H1 (cell line): Measurements from ENCODE around the gene CMKLR1. TPM values are rescaled to one million over a fixed set of nuclear protein-coding genes. Genes with fewer than 3 reads are reported as not detected.

Experiments
- BACH1 ChIP-seq: IDR thresholded peaks from 2 replicates; pipeline ENCODE4 v1.6.1; 2012; ENCODE audit warnings: low read length, improper control_type of control experiment
- CTBP2 ChIP-seq: IDR thresholded peaks from 2 replicates; pipeline ENCODE4 v1.7.0; 2011; ENCODE audit warnings: borderline replicate concordance, mild to moderate bottlenecking, moderate library complexity, mixed read lengths, low read length; ENCODE audit not compliant: insufficient read depth, insufficient read length
- EZH2 ChIP-seq: fragments of 200-600 bp; sonication (generic); IDR thresholded peaks from 2 replicates; pipeline ENCODE4 v1.7.1; 2012; ENCODE audit warnings: low read depth, mild to moderate bottlenecking, moderate library complexity, low read length, inconsistent platforms; ENCODE audit not compliant: severe bottlenecking
- GABPA ChIP-seq: IDR thresholded peaks from 2 replicates; pipeline ENCODE4 v1.6.1; 2011; ENCODE audit warnings: mild to moderate bottlenecking, low read length, moderate library complexity, borderline replicate concordance; ENCODE audit not compliant: insufficient read depth
- POU5F1 ChIP-seq: IDR thresholded peaks from 2 replicates; pipeline ENCODE4 v1.6.1; 2011; ENCODE audit warnings: low read depth, mild to moderate bottlenecking, low read length, moderate library complexity
- TAF1 ChIP-seq: IDR thresholded peaks from 2 replicates; pipeline ENCODE4 v1.6.1; 2011; ENCODE audit warnings: mild to moderate bottlenecking, low read depth, low read length
- TBP ChIP-seq: IDR thresholded peaks from 2 replicates; pipeline ENCODE4 v1.6.1; 2011; ENCODE audit warnings: low read depth, low read length, improper control_type of control experiment
- polyA plus RNA-seq, 7 experiments: library from polyadenylated mRNA; depleted of rRNA in 3 of 7; stranded (reverse) in 5 of 7; unstranded in 2 of 7; fragments of >200 nt in 5 of 7; fragments of 200-250 nt in 2 of 7; gene quantifications; 1 replicate in 5 of 7; 2 replicates in 1 of 7; 4 replicates in 1 of 7; pipeline versions ENCODE4 v1.2.1 to v1.2.3, GENCODE V29; 2011 to 2013; ENCODE audit warnings: missing spikeins in 2 of 7, mixed read lengths in 2 of 7
- total RNA-seq: library from RNA; stranded (reverse); fragmentation: NEBNext Ultra II Directional; extraction: Animal tissue kit (Norgen Biotek cat#: 25700); gene quantifications from 2 replicates; pipeline ENCODE4 v1.2.1, GENCODE V29; 2021

Gene CMKLR1
- total and polyA plus RNA-seq, 2 of the 8 experiments (the other 6 are each of a cell fraction or from before 2014, with no cell fraction given): 2.1 to 2.8 TPM

DNA sequence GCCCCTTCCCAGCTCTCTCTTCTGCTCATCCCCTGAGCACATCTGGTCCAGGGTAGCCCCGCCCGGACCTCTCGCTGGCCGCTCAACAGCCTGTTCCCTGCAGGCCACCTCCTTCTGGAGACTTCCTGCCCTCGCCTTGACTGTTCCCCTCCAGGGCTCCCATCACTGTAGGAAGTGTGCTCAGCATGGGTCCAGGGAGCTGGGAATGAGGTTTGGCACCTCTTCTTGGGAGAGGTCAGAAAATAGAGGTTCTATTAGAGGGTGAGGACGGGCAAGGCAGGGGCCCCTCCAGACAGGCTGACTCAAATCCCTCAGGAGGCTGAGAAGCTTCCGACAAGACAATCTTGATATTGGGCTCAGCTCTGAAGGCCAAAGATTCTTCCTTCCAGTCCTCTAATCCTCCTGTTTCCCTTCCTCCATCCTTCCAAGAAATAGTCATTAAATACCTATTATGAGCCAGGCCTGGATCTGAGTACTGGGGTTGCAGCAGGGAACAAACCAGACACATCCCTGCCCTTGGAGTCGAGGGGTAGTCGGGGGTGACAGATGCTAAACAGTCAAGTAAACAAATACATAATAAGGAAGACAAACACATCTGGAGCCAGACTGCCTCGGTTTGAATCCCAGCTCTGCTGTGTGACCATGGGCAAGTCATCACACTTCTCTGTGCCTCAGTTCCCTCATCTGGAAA lies 30.6 kb downstream of the CMKLR1 start (continued):
- TF ChIP-seq POU5F1 (no peak), GABPA (no peak), EZH2 (no peak), TAF1 (no peak), CTBP2 (no peak), BACH1 (no peak), TBP (no peak)
